Osteocyte (in vitro differentiated cells): ENCODE measurements around the gene GBX1. TPM values are rescaled to one million over a fixed set of nuclear protein-coding genes. Genes with fewer than 3 reads are reported as not detected.

Source experiments
- DNase-seq: peaks from one replicate; pipeline ENCODE4 v3.0.0; 2021; ENCODE audit warnings: mixed read lengths; ENCODE audit not compliant: unreplicated experiment; ENCODE audit errors: extremely low spot score
- H3K27ac Mint-ChIP-seq: one replicate; pipeline ENCODE4 v1.8.0; 2021; ENCODE audit warnings: mild to moderate bottlenecking, mixed read lengths; ENCODE audit not compliant: unreplicated experiment
- H3K27me3 Mint-ChIP-seq: one replicate; pipeline ENCODE4 v1.8.0; 2021; ENCODE audit warnings: mixed read lengths; ENCODE audit not compliant: unreplicated experiment
- H3K36me3 Mint-ChIP-seq: one replicate; pipeline ENCODE4 v1.8.0; 2021; ENCODE audit warnings: mixed read lengths; ENCODE audit not compliant: unreplicated experiment
- H3K4me1 Mint-ChIP-seq: one replicate; pipeline ENCODE4 v1.8.0; 2021; ENCODE audit warnings: mixed read lengths; ENCODE audit not compliant: unreplicated experiment
- H3K4me3 Mint-ChIP-seq: one replicate; pipeline ENCODE4 v1.8.0; 2021; ENCODE audit warnings: mild to moderate bottlenecking, moderate library complexity, mixed read lengths; ENCODE audit not compliant: unreplicated experiment
- H3K9me3 Mint-ChIP-seq: one replicate; pipeline ENCODE4 v1.8.0; 2021; ENCODE audit warnings: mixed read lengths; ENCODE audit not compliant: unreplicated experiment
- CTCF ChIP-seq: fragments of 200-600 bp; sonication (generic); IDR thresholded peaks from 2 replicates; pipeline ENCODE4 v1.5.0; 2021; ENCODE audit warnings: antibody characterized with exemption, mild to moderate bottlenecking, moderate library complexity
- total RNA-seq: library from RNA; stranded (reverse); gene quantifications from 2 replicates; pipeline ENCODE4 v1.2.1, GENCODE V29; 2021

Gene GBX1
- total RNA-seq, 1 donor from 2014 or later: not detected

DNA sequence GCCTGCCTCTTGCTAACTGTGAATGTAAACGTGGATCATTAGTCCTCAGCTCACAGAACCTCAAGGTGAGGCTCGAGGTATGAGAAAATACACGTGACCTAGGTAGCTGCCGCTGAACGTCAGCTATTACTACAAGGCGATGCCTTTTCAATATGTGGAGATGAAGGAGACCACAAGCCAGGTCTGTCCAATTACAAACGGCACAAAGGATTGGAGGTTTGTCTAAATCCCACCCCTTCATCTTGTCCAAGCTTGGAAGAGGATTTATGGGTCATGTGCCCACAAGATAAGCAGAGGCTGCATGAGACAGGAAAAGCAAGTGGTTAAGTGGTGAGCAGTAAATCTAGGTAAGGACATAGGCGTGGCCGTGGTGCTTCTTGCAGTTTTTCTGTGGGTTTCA is 39.4 kb upstream of the GBX1 start:
- no peaks in the 10 kb centered on the region for H3K4me1 Mint-ChIP-seq
- no peak for TF ChIP-seq CTCF
- no peaks in the 10 kb centered on the region for H3K9me3 Mint-ChIP-seq

GRCh38 chr7:151205730-151206129 is 38.2 kb upstream of the GBX1 start:
- Mint-ChIP-seq H3K36me3 (no peaks in the 10 kb centered on the region), H3K4me3 (no peak overlapping the region), H3K27me3 (peaks cover 37% of the 10 kb centered on the region), H3K4me1 (no peaks in the 10 kb centered on the region), H3K27ac (no peak overlapping the region), H3K9me3 (no peaks in the 10 kb centered on the region)
- no peak for DNase-seq
- TF ChIP-seq CTCF: no peak

More for the DNA sequence above, 39.4 kb upstream of the GBX1 start:
- H3K36me3 Mint-ChIP-seq: no peaks in the 10 kb centered on the region
- H3K27me3 Mint-ChIP-seq: peaks cover 27% of the 10 kb centered on the region
- no peak overlapping the region for H3K4me3 Mint-ChIP-seq
- no peak overlapping the region for H3K27ac Mint-ChIP-seq
- no peak for DNase-seq

DNA sequence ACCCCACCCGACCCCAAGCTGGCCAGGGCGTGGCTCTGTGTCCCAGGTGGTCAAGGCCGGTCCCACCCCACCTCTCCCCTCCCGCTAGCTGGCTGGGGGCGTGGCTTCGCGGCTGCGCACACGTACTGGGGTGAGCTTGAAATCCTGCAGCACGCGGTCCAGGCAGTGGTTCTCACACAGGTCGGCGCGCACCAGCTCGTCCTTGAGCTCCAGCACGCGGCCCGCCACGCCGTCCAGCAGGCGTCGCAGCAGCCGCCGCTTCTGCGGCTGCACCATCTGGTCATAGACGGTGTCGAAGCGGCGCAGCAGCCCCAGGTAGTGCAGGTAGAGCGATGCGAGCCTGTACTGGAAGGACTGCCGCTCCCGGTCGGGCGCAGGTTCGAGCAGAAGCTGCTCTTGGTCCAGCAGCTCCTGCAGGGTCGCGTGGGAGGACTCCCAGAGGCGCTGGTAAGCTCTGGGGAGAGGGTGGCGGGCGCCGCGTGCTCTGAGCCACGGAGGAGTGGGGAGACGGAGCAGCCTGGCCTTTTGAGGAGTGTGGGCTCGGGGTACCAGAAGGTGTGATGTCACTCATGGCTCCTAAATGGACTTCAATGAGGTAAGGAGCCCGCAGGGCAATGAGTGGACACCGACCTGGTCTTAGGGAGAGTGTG is 37.0 kb upstream of the GBX1 start:
- Mint-ChIP-seq H3K36me3 (no peaks in the 10 kb centered on the region), H3K4me3 (no peak overlapping the region), H3K27me3 (peaks cover 40% of the 10 kb centered on the region), H3K27ac (no peak overlapping the region), H3K9me3 (no peaks in the 10 kb centered on the region), H3K4me1 (no peaks in the 10 kb centered on the region)
- TF ChIP-seq CTCF: no peak
- no peak for DNase-seq

- no peaks in the 10 kb centered on the region for H3K9me3 Mint-ChIP-seq
- H3K36me3 Mint-ChIP-seq: no peaks in the 10 kb centered on the region
- no peak for TF ChIP-seq CTCF
- no peak for DNase-seq
- no peak overlapping the region for H3K27ac Mint-ChIP-seq
- H3K4me3 Mint-ChIP-seq: no peak overlapping the region
- H3K27me3 Mint-ChIP-seq: peaks cover 40% of the 10 kb centered on the region
- no peaks in the 10 kb centered on the region for H3K4me1 Mint-ChIP-seq
Observed at GRCh38 chr7:151202836-151203235, 35.3 kb upstream of the GBX1 start.

GRCh38 chr7:151201751-151202150 is 34.3 kb upstream of the GBX1 start:
- no peak for DNase-seq
- peaks cover 38% of the 10 kb centered on the region for H3K27me3 Mint-ChIP-seq
- no peak for TF ChIP-seq CTCF

More at GRCh38 chr7:151201751-151202150, 34.3 kb upstream of the GBX1 start:
- Mint-ChIP-seq H3K27ac (no peak overlapping the region), H3K36me3 (no peaks in the 10 kb centered on the region), H3K4me1 (no peaks in the 10 kb centered on the region), H3K9me3 (no peaks in the 10 kb centered on the region), H3K4me3 (no peak overlapping the region)
